GM10847 (cell line): ENCODE results near the gene GMDS.

Experiments used
- POLR2A ChIP-seq: IDR thresholded peaks from 2 replicates; pipeline ENCODE4 v1.6.1; 2011; ENCODE audit not compliant: insufficient read length; ENCODE audit errors: extremely low read depth

The GMDS gene

GRCh38 chr6:2094642-2095041 lies 150.8 kb downstream of the GMDS start:
- no peak for TF ChIP-seq POLR2A

- TF ChIP-seq POLR2A = no peak
Observed at GRCh38 chr6:2086326-2086965, 159.0 kb downstream of the GMDS start.

GRCh38 chr6:2085657-2086056 lies 159.7 kb downstream of the GMDS start:
- TF ChIP-seq POLR2A = no peak

GRCh38 chr6:2081155-2082138 lies 164.0 kb downstream of the GMDS start:
- no peak for TF ChIP-seq POLR2A

GRCh38 chr6:2078888-2079287 lies 166.5 kb downstream of the GMDS start:
- TF ChIP-seq POLR2A = no peak

- TF ChIP-seq POLR2A = no peak
Observed at GRCh38 chr6:2077826-2078225, 167.6 kb downstream of the GMDS start.

- TF ChIP-seq POLR2A = no peak
Observed at GRCh38 chr6:2073476-2073875, 171.9 kb downstream of the GMDS start.

GRCh38 chr6:2072453-2072852 lies 173.0 kb downstream of the GMDS start:
- no peak for TF ChIP-seq POLR2A

GRCh38 chr6:2063547-2063946 lies 181.9 kb downstream of the GMDS start:
- no peak for TF ChIP-seq POLR2A

GRCh38 chr6:2061880-2062279 lies 183.5 kb downstream of the GMDS start:
- TF ChIP-seq POLR2A = no peak

- TF ChIP-seq POLR2A = no peak
Observed at GRCh38 chr6:2055911-2056310, 189.5 kb downstream of the GMDS start.

GRCh38 chr6:2055143-2055542 lies 190.3 kb downstream of the GMDS start:
- no peak for TF ChIP-seq POLR2A

GRCh38 chr6:2054516-2055067 lies 190.8 kb downstream of the GMDS start:
- no peak for TF ChIP-seq POLR2A

- no peak for TF ChIP-seq POLR2A
Observed at GRCh38 chr6:2053691-2054090, 191.7 kb downstream of the GMDS start.

GRCh38 chr6:2047855-2048254 lies 197.6 kb downstream of the GMDS start:
- TF ChIP-seq POLR2A = no peak

- TF ChIP-seq POLR2A = no peak
Observed at GRCh38 chr6:2044192-2044591, 201.2 kb downstream of the GMDS start.
